Measurements from ENCODE around the gene GARNL3.

GARNL3 gene

DNA sequence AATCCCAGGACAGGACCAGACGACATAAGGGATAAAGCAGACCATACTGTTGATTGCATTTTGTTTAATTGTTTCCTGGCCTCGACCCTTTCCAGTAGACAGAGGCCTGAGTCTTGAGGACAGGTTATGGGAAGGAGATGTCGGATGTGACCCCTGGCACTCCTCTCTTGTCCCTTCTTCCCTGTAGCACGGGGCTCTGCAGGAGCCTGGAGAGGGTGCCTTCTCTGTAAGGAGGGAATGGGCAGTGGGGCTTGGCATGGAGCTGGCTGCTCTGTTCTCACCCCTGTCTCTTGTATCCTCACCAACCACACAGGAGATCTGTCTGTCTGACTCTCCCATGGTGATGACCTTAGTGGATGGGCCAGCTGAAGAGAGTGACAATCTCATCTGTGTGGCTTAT is 92.3 kb downstream of the GARNL3 start:
- POLR2A ChIA-PET: no interaction called here
- H3K27ac ChIP-seq (ENCODE audit: extremely low read depth, low read depth, low read length): no peak overlapping the region
- no peak overlapping the region for H3K4me3 ChIP-seq (ENCODE audit: low read depth, low read length)
- TF ChIP-seq GFI1B (tag by site-specific recombination; IDR thresholded peaks at IDR 0.05) (no peak), ZNF629 (tag by site-specific recombination; IDR thresholded peaks at IDR 0.05) (no peak)
- H3K36me3 ChIP-seq (ENCODE audit: control insufficient read depth in 2 of 2, insufficient read depth in 1 of 2, low read length in 2 of 2): peaks cover 0 to 28% of the 10 kb centered on the region in 2 experiments; a peak in 1 of 3 replicates
- H3K9me3 ChIP-seq (ENCODE audit: control insufficient read depth, insufficient read depth, low read depth, low read length): no peaks in the 10 kb centered on the region
- CTCF ChIA-PET: no interaction called here
- H3K4me1 ChIP-seq (ENCODE audit: control insufficient read depth, insufficient read depth, low read length): no peaks in the 10 kb centered on the region

DNA sequence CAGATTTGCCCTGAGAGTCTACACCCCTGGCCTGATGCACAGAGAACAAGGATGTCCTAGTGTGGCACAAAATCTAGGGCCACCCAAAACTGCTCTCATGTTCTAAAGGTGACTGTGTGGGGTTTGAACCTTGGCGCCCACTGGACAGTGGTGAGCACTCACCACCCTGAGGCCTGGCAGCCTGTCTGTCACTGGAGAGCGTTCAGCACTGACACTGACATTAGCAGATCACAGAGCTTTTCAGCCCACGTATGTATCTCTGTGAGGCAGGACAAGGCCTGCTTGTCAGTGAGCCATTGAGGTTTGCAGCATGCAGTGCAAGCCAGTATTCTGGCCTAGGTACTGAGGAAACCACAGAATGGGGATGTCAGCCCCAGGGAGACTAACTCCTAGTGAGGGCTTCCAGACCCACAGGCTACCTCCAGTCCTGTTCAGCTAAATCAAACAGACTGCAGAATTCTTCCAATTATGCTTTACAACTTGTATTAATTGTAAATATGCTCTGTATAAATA is 93.5 kb downstream of the GARNL3 start:
- Histone ChIP-seq H3K27ac (ENCODE audit: extremely low read depth, low read depth, low read length) (no peak overlapping the region), H3K36me3 (ENCODE audit: control insufficient read depth in 2 of 2, insufficient read depth in 1 of 2, low read length in 2 of 2) (peaks cover 0 to 28% of the 10 kb centered on the region in 2 experiments; a peak in 1 of 3 replicates), H3K4me1 (ENCODE audit: control insufficient read depth, insufficient read depth, low read length) (no peaks in the 10 kb centered on the region), H3K9me3 (ENCODE audit: control insufficient read depth, insufficient read depth, low read depth, low read length) (no peaks in the 10 kb centered on the region), H3K4me3 (ENCODE audit: low read depth, low read length) (no peak overlapping the region)
- ChIA-PET CTCF (interaction anchor here (0.7 kb wide), 1 partner anchor 10 kb away, joined by 5 read pairs; no protein-coding TSS in a partner anchor), POLR2A (no interaction called here)
- no peak for TF ChIP-seq ZFP3 (tag by site-specific recombination; IDR thresholded peaks at IDR 0.05; ENCODE audit: low read depth)
- TF ChIP-seq GFI1B (tag by site-specific recombination; IDR thresholded peaks at IDR 0.05): no peak
- TF ChIP-seq, protein P1, sequence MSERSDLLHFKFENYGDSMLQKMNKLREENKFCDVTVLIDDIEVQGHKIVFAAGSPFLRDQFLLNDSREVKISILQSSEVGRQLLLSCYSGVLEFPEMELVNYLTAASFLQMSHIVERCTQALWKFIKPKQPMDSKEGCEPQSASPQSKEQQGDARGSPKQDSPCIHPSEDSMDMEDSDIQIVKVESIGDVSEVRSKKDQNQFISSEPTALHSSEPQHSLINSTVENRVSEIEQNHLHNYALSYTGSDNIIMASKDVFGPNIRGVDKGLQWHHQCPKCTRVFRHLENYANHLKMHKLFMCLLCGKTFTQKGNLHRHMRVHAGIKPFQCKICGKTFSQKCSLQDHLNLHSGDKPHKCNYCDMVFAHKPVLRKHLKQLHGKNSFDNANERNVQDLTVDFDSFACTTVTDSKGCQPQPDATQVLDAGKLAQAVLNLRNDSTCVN (tag by site-specific recombination; optimal IDR thresholded peaks at IDR 0.05): no peak
- TF ChIP-seq, protein P2, sequence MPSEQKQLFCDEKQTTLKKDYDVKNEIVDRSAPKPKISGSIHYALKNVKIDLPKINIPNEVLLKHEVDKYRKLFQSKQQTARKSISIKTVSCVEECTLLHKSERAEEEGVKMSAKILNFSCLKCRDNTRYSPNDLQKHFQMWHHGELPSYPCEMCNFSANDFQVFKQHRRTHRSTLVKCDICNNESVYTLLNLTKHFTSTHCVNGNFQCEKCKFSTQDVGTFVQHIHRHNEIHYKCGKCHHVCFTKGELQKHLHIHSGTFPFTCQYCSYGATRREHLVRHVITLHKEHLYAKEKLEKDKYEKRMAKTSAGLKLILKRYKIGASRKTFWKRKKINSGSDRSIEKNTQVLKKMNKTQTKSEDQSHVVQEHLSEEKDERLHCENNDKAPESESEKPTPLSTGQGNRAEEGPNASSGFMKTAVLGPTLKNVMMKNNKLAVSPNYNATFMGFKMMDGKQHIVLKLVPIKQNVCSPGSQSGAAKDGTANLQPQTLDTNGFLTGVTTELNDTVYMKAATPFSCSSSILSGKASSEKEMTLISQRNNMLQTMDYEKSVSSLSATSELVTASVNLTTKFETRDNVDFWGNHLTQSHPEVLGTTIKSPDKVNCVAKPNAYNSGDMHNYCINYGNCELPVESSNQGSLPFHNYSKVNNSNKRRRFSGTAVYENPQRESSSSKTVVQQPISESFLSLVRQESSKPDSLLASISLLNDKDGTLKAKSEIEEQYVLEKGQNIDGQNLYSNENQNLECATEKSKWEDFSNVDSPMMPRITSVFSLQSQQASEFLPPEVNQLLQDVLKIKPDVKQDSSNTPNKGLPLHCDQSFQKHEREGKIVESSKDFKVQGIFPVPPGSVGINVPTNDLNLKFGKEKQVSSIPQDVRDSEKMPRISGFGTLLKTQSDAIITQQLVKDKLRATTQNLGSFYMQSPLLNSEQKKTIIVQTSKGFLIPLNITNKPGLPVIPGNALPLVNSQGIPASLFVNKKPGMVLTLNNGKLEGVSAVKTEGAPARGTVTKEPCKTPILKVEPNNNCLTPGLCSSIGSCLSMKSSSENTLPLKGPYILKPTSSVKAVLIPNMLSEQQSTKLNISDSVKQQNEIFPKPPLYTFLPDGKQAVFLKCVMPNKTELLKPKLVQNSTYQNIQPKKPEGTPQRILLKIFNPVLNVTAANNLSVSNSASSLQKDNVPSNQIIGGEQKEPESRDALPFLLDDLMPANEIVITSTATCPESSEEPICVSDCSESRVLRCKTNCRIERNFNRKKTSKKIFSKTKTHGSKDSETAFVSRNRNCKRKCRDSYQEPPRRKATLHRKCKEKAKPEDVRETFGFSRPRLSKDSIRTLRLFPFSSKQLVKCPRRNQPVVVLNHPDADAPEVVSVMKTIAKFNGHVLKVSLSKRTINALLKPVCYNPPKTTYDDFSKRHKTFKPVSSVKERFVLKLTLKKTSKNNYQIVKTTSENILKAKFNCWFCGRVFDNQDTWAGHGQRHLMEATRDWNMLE (tag by site-specific recombination; conservative IDR thresholded peaks at IDR 0.05; ENCODE audit: low read depth): no peak
- TF ChIP-seq ZNF530 (tag by site-specific recombination; IDR thresholded peaks at IDR 0.05; ENCODE audit: low read depth): no peak
- TF ChIP-seq ZNF391 (tag by site-specific recombination; IDR thresholded peaks at IDR 0.05; ENCODE audit: borderline replicate concordance, low read depth): no peak
- TF ChIP-seq ZSCAN23 (tag by site-specific recombination; IDR thresholded peaks at IDR 0.05): no peak
- no peak for TF ChIP-seq ZNF248 (tag by site-specific recombination; IDR thresholded peaks at IDR 0.05)
- TF ChIP-seq KLF1 (tag by site-specific recombination; IDR thresholded peaks at IDR 0.05): no peak
- TF ChIP-seq, protein P3, sequence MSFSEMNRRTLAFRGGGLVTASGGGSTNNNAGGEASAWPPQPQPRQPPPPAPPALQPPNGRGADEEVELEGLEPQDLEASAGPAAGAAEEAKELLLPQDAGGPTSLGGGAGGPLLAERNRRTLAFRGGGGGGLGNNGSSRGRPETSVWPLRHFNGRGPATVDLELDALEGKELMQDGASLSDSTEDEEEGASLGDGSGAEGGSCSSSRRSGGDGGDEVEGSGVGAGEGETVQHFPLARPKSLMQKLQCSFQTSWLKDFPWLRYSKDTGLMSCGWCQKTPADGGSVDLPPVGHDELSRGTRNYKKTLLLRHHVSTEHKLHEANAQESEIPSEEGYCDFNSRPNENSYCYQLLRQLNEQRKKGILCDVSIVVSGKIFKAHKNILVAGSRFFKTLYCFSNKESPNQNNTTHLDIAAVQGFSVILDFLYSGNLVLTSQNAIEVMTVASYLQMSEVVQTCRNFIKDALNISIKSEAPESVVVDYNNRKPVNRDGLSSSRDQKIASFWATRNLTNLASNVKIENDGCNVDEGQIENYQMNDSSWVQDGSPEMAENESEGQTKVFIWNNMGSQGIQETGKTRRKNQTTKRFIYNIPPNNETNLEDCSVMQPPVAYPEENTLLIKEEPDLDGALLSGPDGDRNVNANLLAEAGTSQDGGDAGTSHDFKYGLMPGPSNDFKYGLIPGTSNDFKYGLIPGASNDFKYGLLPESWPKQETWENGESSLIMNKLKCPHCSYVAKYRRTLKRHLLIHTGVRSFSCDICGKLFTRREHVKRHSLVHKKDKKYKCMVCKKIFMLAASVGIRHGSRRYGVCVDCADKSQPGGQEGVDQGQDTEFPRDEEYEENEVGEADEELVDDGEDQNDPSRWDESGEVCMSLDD (tag by site-specific recombination; IDR thresholded peaks at IDR 0.05): no peak
- no peak for TF ChIP-seq WT1 (tag by site-specific recombination; IDR thresholded peaks at IDR 0.05)
- no peak for TF ChIP-seq ZNF354C (tag by site-specific recombination; IDR thresholded peaks at IDR 0.05; ENCODE audit: borderline replicate concordance, low read depth)
- no peak for TF ChIP-seq OVOL3 (tag by site-specific recombination; IDR thresholded peaks at IDR 0.05)
- no peak for TF ChIP-seq RBAK (tag by site-specific recombination; IDR thresholded peaks at IDR 0.05)
- TF ChIP-seq ZNF610 (tag by site-specific recombination; IDR thresholded peaks at IDR 0.05; ENCODE audit: borderline replicate concordance): no peak
